Suprapubic skin (tissue), 4 donors: ENCODE data around the gene COIL. TPM values are rescaled to one million over a fixed set of nuclear protein-coding genes. Genes with fewer than 3 reads are reported as not detected.

Experiments
- DNase-seq, 2 donors: peaks; one replicate each; pipeline ENCODE4 v3.0.0-alpha.2; 2019; ENCODE audit warnings: low spot score in 2 of 2
- H3K27ac ChIP-seq: fragments of 200-600 bp; sonication (generic); one replicate; pipeline ENCODE4 v1.5.1; 2019
- H3K27me3 ChIP-seq: fragments of 200-600 bp; sonication (generic); one replicate; pipeline ENCODE4 v1.5.1; 2019
- H3K36me3 ChIP-seq: fragments of 200-600 bp; sonication (generic); one replicate; pipeline ENCODE4 v1.5.1; 2019
- H3K4me1 ChIP-seq: fragments of 200-600 bp; sonication (generic); one replicate; pipeline ENCODE4 v1.5.1; 2019
- H3K4me3 ChIP-seq: fragments of 200-600 bp; sonication (generic); one replicate; pipeline ENCODE4 v1.5.1; 2019; ENCODE audit warnings: mild to moderate bottlenecking
- H3K9me3 ChIP-seq: fragments of 200-600 bp; sonication (generic); one replicate; pipeline ENCODE4 v1.5.1; 2019
- CTCF ChIP-seq, 2 donors: fragments of 200-600 bp in 1 of 2; fragments of 450-650 bp in 1 of 2; sonication (generic) in 1 of 2; IDR thresholded peaks; one replicate each; pipeline ENCODE4 v1.5.1; 2016 to 2019; ENCODE audit warnings: antibody characterized with exemption in 2 of 2, mild to moderate bottlenecking in 1 of 2, moderate library complexity in 1 of 2
- EP300 ChIP-seq: sonication (generic); formaldehyde crosslinking; IDR thresholded peaks from one replicate; pipeline ENCODE4 v1.6.1; 2017; ENCODE audit warnings: antibody characterized with exemption
- POLR2A ChIP-seq, 2 donors: fragments of 450-650 bp; IDR thresholded peaks; one replicate each; pipeline ENCODE4 v1.6.1; 2017; ENCODE audit warnings: antibody characterized with exemption in 2 of 2, mild to moderate bottlenecking in 2 of 2, moderate library complexity in 2 of 2
- POLR2AphosphoS5 ChIP-seq, 3 donors: sonication (generic); formaldehyde crosslinking; IDR thresholded peaks; one replicate each; pipeline ENCODE4 v1.6.1; 2017; ENCODE audit warnings: antibody characterized with exemption in 3 of 3
- WGBS: methylation state at CpG from one replicate; pipeline ENCODE4 v1.1.5; 2018; 5-methylcytosine and 5-hydroxymethylcytosine counted together
- total RNA-seq, 4 donors: library from RNA; depleted of rRNA; stranded (reverse); fragments of >200 nt; gene quantifications; one replicate each; pipeline ENCODE4 v1.1.0, GENCODE V29; 2016

COIL gene
- total RNA-seq, 4 donors from 2014 or later: 13.0 to 15.6 (median 14.0) TPM

- WGBS: 87% methylated on average over 3 of the region's 3 CpGs
- no peak overlapping the region for H3K4me3 ChIP-seq
- H3K9me3 ChIP-seq: no peaks in the 10 kb centered on the region
- DNase-seq: no peak
- peaks cover 16% of the 10 kb centered on the region for H3K4me1 ChIP-seq
- peak overlapping the region; percentile 9 for H3K27ac ChIP-seq
- TF ChIP-seq CTCF (IDR thresholded peaks at IDR 0.05): no peak
- TF ChIP-seq POLR2AphosphoS5 (IDR thresholded peaks at IDR 0.05): no peak
- no peak for TF ChIP-seq POLR2A (IDR thresholded peaks at IDR 0.05)
- TF ChIP-seq EP300: no peak
- no peaks in the 10 kb centered on the region for H3K27me3 ChIP-seq
- H3K36me3 ChIP-seq: no peaks in the 10 kb centered on the region
Measured at GRCh38 chr17:56918916-56919315, 41.9 kb downstream of the COIL start.

GRCh38 chr17:56917559-56918296 lies 43.1 kb downstream of the COIL start:
- no peak for TF ChIP-seq POLR2A (IDR thresholded peaks at IDR 0.05)
- TF ChIP-seq POLR2AphosphoS5 (IDR thresholded peaks at IDR 0.05): no peak
- TF ChIP-seq EP300: no peak
- no peak for TF ChIP-seq CTCF (IDR thresholded peaks at IDR 0.05)
- peaks cover 18% of the 10 kb centered on the region for H3K4me1 ChIP-seq
- no peaks in the 10 kb centered on the region for H3K27me3 ChIP-seq
- WGBS: 79% methylated on average over 4 of the region's 4 CpGs
- no peaks in the 10 kb centered on the region for H3K9me3 ChIP-seq
- DNase-seq: no peak
- no peaks in the 10 kb centered on the region for H3K36me3 ChIP-seq
- no peak overlapping the region for H3K27ac ChIP-seq
- no peak overlapping the region for H3K4me3 ChIP-seq

- Histone ChIP-seq H3K9me3 (no peaks in the 10 kb centered on the region), H3K4me1 (peaks cover 48% of the 10 kb centered on the region), H3K36me3 (no peaks in the 10 kb centered on the region), H3K27ac (peak overlapping the region; percentile 90), H3K4me3 (peak overlapping the region; percentile 86), H3K27me3 (no peaks in the 10 kb centered on the region)
- WGBS: 9% methylated on average over 14 of the region's 14 CpGs
- no peak for DNase-seq
- no peak for TF ChIP-seq EP300
- TF ChIP-seq POLR2A (IDR thresholded peaks at IDR 0.05): no peak
- TF ChIP-seq POLR2AphosphoS5 (IDR thresholded peaks at IDR 0.05): no peak
- TF ChIP-seq CTCF (IDR thresholded peaks at IDR 0.05): no peak
Measured at GRCh38 chr17:56914581-56915273, 46.1 kb downstream of the COIL start.

- no peaks in the 10 kb centered on the region for H3K36me3 ChIP-seq
- WGBS: under 1% methylated on average over 12 of the region's 58 CpGs
- peak within 1 kb of the TSS; percentile 86 for H3K4me3 ChIP-seq
- TF ChIP-seq POLR2A (IDR thresholded peaks at IDR 0.05): peak; percentile 93
- peak; percentile 47 to 89 (median 82) for TF ChIP-seq POLR2AphosphoS5 (IDR thresholded peaks at IDR 0.05)
- TF ChIP-seq CTCF (IDR thresholded peaks at IDR 0.05): no peak
- DNase-seq: peak; percentile 97 to 98
- H3K27ac ChIP-seq: peak within 1 kb of the TSS; percentile 90
- H3K4me1 ChIP-seq: peaks cover 55% of the 10 kb centered on the region
- no peaks in the 10 kb centered on the region for H3K9me3 ChIP-seq
- no peaks in the 10 kb centered on the region for H3K27me3 ChIP-seq
Measured at GRCh38 chr17:56913867-56914580, 46.8 kb downstream of the COIL start, which contains the start of gene TRIM25. Gene TRIM25 (minus strand): TSS chr17:56914049. CDS start chr17:56913988, 61 bp downstream.
